LNCaP clone FGC (cell line): ENCODE data around the gene AKAP11.

Source experiments
- DNase-seq: peaks from one replicate; pipeline ENCODE4 v3.0.0-alpha.2; 2011; ENCODE audit warnings: low read depth
- H3K4me3 ChIP-seq: 2 replicates; pipeline ENCODE4 v1.5.1; 2011; ENCODE audit warnings: mild to moderate bottlenecking, low read depth, low read length, control low read depth
- TF ChIP-seq, protein P1 (sequence below): IDR thresholded peaks from 2 replicates; pipeline ENCODE4 v1.5.1; 2012; ENCODE audit warnings: mild to moderate bottlenecking; ENCODE audit not compliant: control insufficient read depth, insufficient read depth; ENCODE audit errors: extremely low read depth

AKAP11 gene

DNA sequence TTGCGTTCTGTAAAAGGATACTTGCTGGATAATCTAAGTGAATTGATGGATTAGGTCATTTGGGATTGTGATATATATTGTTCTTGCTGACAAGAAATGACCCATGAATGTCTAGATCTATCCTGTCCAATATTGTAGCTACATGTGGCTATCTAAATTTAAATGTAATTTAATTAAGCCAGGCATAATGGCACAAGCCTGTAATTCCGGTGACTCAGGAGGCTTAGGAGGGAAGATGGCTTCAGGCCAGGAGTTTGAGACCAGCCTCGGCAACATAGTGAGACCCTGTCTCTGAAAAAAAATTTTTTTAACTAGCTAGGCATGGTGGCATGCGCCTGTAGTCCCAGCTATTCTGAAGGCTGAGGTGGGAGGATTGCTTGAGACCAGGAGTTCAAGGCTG, 39.3 kb upstream of the AKAP11 start:
- TF ChIP-seq, protein P1, sequence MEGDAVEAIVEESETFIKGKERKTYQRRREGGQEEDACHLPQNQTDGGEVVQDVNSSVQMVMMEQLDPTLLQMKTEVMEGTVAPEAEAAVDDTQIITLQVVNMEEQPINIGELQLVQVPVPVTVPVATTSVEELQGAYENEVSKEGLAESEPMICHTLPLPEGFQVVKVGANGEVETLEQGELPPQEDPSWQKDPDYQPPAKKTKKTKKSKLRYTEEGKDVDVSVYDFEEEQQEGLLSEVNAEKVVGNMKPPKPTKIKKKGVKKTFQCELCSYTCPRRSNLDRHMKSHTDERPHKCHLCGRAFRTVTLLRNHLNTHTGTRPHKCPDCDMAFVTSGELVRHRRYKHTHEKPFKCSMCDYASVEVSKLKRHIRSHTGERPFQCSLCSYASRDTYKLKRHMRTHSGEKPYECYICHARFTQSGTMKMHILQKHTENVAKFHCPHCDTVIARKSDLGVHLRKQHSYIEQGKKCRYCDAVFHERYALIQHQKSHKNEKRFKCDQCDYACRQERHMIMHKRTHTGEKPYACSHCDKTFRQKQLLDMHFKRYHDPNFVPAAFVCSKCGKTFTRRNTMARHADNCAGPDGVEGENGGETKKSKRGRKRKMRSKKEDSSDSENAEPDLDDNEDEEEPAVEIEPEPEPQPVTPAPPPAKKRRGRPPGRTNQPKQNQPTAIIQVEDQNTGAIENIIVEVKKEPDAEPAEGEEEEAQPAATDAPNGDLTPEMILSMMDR, result no peak
- no peak overlapping the region for H3K4me3 ChIP-seq
- no peak for DNase-seq

DNA sequence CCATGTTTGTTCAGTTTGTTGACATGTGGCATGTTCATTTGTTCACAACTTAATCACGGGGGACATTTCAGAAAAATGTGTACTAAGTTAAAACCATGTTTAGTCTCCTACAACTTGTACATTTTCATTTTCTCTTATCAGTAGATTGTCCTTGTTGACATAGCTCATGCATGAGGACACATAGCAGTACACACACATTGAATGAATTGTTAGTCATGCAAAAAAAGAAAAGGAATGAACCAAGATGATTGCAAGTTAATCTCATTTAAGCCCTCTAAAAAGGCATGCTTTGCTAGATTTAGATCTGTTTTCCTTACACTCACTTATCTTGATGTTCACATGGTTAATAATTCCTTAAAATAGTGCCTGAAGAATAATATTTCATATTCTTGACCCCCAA, 38.2 kb upstream of the AKAP11 start:
- TF ChIP-seq, protein P1, result no peak
- H3K4me3 ChIP-seq, result no peak overlapping the region

DNA sequence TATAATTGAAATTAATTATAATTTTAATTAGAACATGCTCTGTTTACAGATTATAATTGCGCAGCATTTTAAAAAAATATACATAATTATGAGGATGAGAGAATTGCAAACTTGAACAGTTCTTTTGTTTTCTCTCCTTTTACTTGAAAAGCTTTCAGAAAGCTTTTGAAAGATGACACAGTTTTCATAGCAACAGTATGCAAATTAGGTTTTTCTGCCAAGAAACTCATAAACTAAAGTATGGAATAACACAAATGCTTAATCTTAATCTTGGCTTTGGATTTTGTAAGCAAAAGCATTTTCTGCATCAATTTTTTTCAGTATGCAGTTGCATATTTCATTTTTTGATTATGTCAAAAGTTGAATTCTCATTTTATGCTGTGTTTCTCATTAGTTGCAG, 32.8 kb upstream of the AKAP11 start:
- H3K4me3 ChIP-seq, result no peak overlapping the region
- TF ChIP-seq, protein P1, result no peak
- no peak for DNase-seq

More for the DNA sequence above, 38.2 kb upstream of the AKAP11 start:
- no peak for DNase-seq

DNA sequence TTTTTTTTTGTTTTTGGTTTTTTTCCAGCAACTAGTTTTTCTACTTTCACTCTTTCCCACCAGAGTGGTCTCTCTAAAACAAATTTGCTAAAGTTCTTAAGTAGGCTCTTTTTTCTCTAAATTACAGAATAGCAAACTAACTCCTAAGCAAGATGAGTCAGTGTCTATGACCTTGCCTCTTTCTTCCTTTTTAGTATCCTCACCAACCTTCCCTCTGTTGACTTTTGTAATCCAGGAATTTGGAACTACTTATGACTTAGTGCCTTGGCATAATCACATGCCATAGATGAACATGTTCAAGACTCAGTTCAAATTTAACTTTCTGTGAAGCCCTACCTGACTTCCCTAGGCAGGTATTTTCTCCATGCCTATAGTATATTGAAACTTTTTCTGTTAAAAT, 32.3 kb upstream of the AKAP11 start:
- TF ChIP-seq, protein P1, result no peak
- DNase-seq, result no peak
- H3K4me3 ChIP-seq, result no peak overlapping the region

DNA sequence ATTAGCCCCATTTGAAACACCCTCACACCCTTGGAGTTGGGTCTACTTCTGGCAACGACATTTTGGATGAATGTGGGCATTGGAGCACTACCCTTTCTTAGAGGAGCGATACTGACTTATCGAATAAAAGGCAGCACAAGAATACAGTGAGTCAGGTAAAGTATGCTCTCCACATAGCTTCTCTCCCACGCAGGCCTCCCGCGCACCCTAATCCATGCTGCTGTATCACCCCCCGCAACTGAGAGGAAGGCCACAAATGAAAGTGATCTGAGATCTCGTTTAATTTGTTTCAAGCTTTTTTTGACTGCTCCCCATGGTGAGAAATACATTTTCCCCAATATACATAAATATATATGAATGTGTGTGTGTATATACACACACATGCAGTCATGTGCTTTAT, 25.4 kb upstream of the AKAP11 start:
- DNase-seq, result no peak
- H3K4me3 ChIP-seq, result no peak overlapping the region
- TF ChIP-seq, protein P1, result no peak

DNA sequence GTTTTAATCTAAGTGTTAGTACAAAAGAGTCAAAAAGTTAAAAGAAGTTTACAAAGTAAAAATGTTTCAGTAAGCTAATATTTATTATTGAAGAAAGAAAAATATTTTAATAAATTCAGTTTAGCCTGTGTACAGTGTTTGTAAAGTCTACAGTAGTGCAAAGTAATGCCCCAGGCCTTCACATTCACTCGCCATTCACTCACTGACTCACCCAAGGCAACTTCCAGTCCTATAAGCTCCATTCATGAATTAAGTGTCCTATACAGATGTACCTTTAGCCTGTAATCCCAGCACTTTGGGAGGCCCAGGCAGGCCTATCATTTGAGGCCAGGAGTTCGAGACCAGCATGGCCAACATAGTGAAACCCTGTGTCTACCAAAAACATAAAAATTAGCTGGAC, 24.1 kb upstream of the AKAP11 start:
- H3K4me3 ChIP-seq, result no peak overlapping the region
- TF ChIP-seq, protein P1, result no peak
- DNase-seq, result no peak

DNA sequence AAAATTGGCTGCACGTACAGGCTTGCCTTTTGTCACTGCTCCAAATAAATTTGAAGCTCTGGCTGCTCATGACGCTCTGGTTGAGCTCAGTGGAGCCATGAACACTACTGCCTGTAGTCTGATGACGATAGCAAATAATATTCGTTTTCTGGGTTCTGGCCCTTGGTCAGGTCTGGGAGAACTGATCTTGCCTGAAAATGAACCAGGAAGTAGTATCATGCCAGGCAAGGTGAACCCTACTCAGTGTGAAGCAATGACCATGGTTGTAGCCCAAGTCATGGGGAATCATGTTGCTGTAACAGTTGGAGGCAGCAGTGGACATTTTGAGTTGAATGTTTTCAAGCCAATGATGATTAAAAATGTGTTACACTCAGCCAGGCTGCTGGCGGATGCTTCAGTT, 16.1 kb upstream of the AKAP11 start:
- no peak for DNase-seq
- no peak overlapping the region for H3K4me3 ChIP-seq
- TF ChIP-seq, protein P1, result no peak
